ENCODE measurements around the gene ZNF689.
"Not testable (repeated sequence)": the region's sequence is repeated elsewhere in the genome, so short reads cannot be mapped to it uniquely, and the experiment has no call there.

The ZNF689 gene

DNA sequence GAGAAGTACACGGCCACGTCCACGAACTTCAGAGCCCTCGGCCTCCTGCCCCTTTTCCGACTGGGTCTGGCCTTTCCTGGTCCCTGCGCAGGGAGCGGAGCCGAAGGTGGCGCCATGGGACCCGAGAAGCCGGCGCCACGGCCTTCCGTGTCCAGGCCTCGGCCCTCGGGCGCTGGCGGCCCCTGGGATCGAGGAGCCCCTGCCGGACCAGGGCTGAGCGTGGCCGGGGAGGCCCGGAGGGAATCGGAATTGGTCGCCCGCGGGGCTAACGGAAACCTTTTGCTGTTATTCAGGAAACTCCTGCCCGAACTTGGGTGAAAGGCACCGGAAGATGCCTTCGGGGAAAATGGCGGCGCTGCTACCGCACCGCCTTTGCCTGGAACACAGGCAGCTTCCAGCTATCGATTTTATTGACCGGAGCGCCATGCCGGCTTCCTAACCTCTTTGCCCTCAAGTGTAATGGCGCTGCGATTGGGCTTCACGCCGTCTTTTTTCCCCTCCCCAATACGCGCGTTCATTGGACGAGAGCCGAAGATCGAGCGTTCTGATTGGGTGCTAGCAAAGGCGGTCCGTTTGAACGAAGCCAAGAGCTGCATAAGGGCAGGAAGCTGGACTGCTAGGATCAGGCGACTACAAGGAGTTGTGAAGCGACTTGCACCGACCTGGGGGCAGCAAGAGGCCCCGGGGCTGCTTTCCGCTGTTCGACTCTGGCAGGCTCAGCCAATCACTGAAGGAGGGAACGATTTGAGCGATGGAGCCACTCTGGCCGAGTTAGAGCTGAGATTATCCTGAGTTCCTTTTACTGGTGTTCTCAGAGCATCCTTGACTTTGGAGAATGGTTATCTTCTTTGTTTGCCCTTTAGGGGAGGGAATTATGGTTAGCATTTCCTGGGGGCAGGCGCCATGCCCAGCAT lies at the start of gene ZNF689:
ZNF689 (minus strand) TSS at position 464 of the 914 bp plus-strand sequence; CDS start at position 116, 348 bp downstream.
- peak; percentile 98 for DNase-seq (ENCODE audit: low spot score)

DNA sequence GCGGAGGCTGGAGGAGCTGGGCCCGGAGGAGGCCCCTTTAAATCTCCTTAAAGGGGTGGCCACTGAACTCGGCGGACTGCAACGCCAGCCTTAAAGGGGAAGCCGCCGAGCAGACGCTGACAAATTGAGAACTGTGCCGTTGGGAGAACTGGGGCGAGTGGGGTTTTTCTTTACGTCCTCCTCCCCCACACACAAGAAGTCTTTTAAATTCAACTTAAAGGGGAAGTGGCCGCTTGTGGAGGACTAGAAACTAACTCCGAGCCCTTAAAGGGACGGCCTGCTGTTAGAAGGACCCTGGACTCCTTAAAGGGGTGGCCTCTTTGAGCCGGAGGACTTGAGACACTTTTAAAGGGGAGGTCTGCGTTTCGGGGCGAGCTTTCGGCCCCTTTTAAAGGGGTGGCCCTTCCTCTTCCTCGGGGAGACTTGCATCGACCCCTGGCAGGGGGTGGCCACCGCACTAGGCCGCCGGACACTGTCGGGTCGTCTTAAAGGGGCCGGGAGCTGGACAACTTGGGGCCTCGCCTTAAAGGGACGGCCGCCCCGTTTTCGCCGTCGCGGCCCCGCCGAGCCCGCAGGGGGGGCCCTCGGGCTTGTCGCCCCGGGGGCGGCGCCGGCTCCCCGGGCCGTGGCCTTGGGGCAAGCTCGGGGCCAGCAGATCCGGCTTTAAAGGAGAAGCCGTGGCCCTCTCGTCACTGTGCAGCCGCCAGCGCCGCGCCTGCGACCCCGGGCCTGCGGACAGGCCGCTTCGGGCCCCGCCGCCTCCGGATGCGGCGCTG lies 48.7 kb upstream of the ZNF689 start:
- DNase-seq (ENCODE audit: low spot score) = peak; percentile 87

DNA sequence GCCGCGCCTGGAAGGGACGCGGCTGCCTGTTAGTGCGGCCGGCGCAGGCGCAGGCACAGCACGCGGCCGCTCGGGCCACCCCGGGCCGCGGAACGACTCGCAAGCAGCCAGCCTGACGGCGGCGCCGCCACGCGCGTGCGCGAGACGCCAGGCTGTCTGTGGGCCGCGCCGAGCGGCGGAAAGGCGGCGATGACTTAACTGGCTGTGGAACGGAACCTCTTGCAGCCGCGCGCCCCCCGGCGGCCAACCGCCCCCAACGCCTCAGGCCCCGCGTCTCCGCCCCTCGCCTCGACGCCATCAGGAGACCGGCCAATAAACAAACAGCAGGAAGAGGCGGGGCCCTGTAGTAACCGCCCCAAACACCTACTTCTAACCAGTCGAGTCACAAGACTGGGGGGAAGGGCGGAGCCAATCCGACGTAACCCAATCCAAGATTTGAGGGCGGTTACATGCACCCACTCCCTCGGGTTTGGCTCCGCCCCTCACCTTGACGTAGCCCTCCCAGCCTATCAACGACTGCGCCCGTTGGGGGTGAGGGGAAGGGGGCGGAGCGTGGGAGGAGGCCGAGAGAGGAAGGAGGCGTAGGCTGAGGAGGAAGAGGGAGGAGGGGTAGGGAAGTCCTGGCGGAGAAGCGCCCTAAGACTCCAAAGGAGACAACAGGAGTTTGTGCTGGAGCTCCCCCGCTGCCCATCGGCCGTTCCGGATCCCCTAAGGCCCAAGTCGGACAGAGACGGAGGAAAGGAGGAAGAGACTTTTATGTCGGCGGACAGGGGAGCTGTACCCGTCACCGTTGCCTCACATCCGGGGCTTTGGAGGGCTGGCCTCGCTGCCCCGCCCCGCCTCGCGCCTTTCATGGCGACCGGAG lies 47.9 kb upstream of the ZNF689 start, which contains the start of gene FBRS:
FBRS (plus strand) TSS at position 566 of the 865 bp plus-strand sequence. CDS start 1,088 bp downstream, outside the sequence.
- peak; percentile 98 for DNase-seq (ENCODE audit: low spot score)

- DNase-seq (ENCODE audit: low spot score) = no peak
These were observed 47.0 kb upstream of the ZNF689 start for GRCh38 chr16:30656974-30657865.

GRCh38 chr16:30656388-30656787 lies 46.2 kb upstream of the ZNF689 start:
- no peak for DNase-seq (ENCODE audit: low spot score)

DNA sequence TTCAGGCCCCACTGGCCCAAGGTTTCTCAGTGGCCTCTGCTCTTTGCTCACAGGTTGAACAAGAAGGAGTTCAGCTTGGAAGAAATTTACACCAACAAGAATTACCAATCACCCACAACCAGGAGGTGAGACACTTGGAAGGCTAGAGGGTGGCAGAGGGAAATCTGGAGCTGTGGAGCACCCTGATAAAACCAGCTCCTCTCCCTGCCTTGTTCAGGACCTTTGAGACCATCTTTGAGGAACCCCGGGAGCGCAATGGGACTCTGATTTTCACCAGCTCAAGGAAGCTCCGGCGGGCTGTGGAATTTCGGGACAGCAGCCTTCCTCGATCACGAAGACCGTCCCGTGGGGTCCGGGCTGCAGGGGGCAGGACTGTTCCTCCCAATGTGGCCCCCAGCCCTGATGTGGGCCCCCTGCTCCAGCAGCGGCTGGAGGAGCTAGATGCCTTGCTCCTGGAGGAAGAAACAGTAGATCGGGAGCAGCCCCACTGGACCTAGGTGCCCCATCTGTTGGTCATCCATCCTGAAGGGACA lies 45.7 kb upstream of the ZNF689 start:
- DNase-seq (ENCODE audit: low spot score) = no peak

GRCh38 chr16:30654856-30655255 lies 44.7 kb upstream of the ZNF689 start:
- DNase-seq (ENCODE audit: low spot score) = no peak

DNA sequence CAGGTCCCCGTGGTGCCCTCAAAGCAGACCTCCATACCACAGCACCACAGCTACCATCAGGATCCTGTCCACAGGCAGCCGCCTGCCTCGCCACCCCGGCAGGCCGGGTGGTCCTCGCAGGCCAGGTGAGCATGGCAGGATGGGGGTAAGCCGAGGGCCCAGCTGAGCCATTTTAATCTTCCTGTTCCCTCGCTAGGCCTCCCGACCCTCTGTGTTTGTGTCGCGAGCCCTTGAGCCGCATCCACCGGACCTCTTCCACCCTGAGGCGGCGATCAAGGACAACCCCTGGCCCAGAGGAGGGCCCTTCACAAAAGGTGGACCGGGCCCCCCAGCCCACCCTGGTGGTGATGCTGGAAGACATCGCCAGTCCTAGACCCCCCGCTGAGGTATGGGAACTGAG lies 42.5 kb upstream of the ZNF689 start:
- no peak for DNase-seq (ENCODE audit: low spot score)

GRCh38 chr16:30652005-30652296 lies 41.8 kb upstream of the ZNF689 start:
- no peak for DNase-seq (ENCODE audit: low spot score)

DNA sequence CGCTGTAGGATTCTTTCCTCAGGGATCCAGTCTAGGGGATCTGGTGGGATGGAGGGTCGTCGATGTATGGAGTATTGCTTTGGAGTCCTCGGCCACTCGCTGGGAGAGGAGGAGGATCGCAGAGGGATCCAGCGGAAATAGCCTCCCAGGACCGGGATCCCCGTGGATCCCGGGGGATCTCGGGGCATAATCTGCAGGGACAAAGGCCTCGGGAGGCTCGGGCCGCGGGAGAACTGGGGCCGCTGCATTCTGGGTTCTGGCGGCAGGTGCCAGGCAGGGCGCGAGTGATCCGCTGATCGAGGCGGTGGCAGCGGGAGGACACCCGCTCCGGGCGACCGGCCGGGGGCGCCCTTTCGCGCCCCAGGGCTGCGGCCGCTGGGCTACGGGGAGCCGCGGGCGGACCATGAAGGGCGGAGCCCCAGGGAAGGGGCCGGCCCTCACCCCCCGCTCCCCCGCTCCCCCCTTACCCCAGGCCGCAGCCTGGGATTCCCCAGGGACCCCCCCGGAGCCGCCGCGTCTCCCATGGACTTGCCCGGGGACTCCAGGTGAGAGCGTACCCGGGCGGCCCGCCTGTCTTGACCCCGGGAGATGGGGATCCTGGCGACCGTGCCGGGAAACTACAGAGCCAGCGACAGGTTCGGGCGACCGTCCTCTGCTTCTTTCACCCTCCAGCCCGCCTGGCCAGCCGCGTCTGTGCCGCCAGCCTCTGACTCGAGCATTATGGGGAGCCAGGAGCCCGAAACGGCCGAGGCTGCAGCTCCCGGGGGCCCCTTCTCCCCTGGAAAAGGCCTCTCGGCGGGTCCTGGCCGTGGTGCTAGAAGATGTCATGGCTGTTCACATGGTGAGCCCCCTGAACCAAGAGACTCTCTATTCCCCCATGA lies 41.2 kb upstream of the ZNF689 start:
- DNase-seq (ENCODE audit: low spot score) = peak; percentile 82

GRCh38 chr16:30650369-30651123 lies 40.4 kb upstream of the ZNF689 start, which contains the start of gene PRR14:
TSS of gene PRR14 (plus strand) at chr16:30650960. CDS start at chr16:30651646, 686 bp downstream.
- peak; percentile 89 for DNase-seq (ENCODE audit: low spot score)

DNA sequence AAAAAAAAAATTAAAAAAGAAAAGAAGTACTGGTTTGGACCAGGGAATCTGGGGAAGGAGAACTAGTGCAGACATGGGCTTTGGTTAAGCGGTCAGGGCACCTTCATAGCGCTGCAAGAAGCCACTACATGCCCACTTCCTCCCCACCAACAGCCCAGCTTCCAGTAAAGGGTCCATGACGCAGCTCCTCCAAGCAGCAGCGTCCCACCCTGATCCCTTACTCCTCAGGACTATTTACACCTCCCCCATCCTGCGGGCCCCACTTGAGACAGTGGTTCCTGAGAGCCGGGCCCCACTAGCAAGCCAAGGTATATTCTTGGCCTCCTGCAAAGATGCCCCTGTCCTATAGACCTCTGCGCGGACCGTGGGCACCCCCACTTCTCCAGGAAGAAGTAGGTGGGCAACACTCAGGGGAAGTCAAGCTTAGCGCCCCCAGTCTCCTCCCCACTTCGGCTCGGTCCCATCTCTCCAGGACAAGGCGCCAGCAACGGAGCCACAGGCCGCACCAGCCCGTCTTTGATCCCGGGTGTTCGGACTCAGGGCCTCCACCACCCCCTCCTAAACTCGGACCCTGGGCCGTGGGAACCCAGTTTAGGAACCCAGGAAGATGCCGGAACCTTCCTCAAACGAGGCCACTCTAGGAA lies 39.7 kb upstream of the ZNF689 start:
- DNase-seq (ENCODE audit: low spot score) = no peak

DNA sequence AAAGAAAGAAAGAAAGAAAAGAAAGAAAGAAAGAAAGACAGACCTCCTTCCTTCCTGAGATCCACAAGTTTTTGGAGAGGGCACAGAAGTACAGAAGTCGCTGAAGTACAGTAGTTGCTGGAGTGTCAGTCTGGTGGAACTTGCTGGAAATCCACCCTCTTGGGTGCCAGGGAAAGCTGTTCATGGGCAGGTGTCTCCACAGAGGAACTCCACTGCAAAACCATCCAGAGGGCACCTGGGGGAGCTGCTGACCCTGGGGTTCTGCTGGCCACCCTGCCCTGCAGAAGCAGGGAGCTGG lies 37.0 kb upstream of the ZNF689 start:
- DNase-seq (ENCODE audit: low spot score) = no peak

DNA sequence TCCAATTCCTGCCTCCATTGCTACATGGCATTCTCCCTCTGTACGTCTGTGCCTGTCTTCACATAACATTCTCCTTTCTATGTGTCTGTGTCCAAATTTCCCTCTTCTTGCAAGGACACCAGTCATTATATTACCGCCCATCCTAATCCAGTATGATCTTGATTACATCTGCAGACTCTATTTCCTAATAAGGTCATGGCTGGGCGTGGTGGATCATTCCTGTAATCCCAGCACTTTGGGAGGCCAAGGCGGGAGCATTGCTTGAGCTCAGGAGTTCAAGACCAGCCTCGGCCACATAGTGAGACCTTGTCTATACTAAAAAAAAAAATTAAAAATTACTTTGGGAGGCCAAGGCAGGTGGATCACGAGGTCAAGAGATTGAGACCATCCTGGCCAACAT lies 35.5 kb upstream of the ZNF689 start:
- DNase-seq (ENCODE audit: low spot score) = no peak

DNA sequence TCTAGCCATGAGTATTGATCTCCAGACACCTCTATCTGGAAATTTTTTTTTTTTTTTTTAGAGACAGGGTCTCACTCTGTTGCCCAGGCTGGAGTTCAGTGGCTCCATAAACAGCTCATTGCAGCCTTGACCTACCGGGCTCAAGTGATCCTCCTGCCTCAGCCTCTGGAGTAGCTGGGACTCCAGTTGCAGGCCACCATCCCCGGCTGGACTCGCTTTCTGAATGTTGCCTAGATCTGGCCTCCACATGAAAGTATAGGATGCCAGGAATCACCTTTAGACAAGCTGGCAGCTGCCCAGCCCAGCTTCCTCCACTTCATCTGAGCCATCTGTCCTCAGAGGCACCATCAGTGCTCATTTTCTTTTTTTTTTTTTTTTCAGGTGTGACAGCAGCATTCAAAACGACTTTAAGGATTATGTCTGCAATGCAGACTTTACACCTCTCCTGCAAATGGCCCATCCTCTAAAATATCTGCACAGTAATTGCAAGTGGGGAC lies 34.2 kb upstream of the ZNF689 start:
- DNase-seq (ENCODE audit: low spot score) = no peak

DNA sequence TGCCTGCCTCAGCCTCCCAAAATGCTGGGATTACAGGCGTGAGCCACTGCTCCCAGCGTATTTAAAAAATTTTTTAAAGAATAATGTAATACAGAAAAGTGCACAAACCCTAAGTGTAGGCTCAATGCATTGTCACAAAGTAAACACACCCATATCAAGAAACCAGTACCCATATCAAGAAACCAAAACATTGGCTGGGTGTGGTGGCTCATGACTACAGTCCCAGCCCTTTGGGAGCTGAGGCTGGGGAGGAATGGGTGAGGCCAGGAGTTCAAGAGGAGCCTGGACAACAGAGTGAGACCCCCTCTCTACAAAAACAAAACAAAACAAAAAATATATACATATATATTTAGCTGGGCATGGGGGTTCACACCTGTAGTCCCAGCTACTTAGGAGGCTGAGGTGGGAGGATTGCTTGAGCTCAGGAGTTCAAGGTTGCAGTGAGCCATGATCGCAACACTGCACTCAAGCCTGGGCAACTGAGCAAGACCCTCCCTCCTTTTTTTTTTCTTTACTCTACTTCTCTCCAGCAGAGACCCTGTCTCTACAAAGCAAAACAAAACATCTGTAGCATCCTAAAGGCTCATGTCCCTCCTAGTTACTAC lies 31.3 kb upstream of the ZNF689 start:
- no peak for DNase-seq (ENCODE audit: low spot score)

DNA sequence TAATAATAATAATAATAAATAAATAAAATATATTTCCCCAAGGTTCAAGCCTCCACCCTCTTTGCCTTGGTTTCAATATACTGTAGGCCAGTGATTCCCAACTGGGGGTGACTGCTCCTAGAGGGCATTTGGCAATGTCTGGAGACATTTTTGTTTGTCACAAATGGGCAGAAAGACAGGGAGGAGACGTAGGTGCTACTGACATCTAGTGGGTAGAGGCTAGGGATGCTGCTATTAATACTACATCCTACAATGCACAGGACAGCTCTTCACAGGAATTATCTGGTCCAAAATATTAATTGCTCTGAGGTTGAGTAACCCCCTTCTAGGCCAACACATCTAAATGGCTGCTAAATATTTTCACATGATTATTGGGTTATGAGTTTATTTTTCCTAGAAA lies 27.8 kb upstream of the ZNF689 start:
- DNase-seq (ENCODE audit: low spot score) = no peak

DNA sequence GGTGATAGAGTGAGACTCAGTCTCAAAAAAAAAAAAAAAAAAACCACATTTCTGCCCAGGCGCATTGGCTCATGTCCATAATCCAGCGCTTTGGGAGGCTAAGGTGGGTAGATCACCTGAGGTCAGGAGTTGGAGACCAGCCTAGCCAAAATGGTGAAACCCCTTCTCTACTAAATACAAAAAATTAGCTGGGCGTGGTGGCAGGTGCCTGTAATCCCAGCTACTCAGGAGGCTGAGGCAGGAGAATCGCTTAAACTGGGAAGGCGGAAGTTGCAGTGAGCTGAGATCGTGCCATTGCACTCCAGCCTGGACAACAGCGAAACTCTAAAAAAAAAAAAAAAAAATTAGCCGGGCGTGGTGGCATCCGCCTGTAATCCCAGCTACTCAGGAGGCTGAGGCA lies 26.9 kb upstream of the ZNF689 start:
- DNase-seq (ENCODE audit: low spot score) = not testable (repeated sequence)
